ENCODE data around the gene KDM1B. TPM values are rescaled to one million over a fixed set of nuclear protein-coding genes. Genes with fewer than 3 reads are reported as not detected.

KDM1B gene
- total RNA-seq, 1 donor from 2014 or later, result 16.9 TPM

DNA sequence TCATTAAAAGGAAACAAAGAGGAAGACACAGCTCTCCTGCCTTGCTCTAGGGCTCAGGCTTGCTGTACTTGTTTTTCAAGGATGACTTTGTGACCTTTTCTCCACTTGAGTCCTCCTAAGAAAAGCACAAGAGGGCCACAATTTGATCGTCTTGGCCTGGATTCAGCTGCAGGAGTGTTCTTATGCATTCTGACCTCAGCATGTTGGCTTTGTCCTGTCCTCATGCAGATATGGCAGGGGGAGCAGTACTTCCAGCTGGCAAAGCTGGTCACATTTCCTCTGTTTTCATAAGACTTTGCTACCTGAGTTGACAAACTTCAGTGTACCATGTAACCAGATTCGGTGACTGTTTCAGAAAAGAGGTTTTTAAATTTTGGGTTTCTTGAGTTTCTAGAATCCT is 30.8 kb downstream of the KDM1B start:
- Histone ChIP-seq H3K9me3 (ENCODE audit: low read depth) (no peaks in the 10 kb centered on the region), H3K27me3 (no peaks in the 10 kb centered on the region), H3F3A (ENCODE audit: low read depth) (peaks cover 18% of the 10 kb centered on the region), H2AFZ (replicated peaks) (no peak overlapping the region), H3K27ac (peak overlapping the region; percentile 43), H3K4me1 (peaks cover 19% of the 10 kb centered on the region), H3K4me3 (no peak overlapping the region), H3K36me3 (no peaks in the 10 kb centered on the region), H3K4me2 (peak overlapping the region; percentile 38), H4K20me1 (ENCODE audit: low read depth) (no peaks in the 10 kb centered on the region), H3K79me2 (ENCODE audit: low read depth) (no peaks in the 10 kb centered on the region), H3K9ac (no peak overlapping the region)
- Mint-ChIP-seq H3K36me3 (peaks cover 4% of the 10 kb centered on the region), H3K4me1 (peaks cover 31% of the 10 kb centered on the region), H3K4me3 (no peak overlapping the region), H3K27me3 (ENCODE audit: insufficient read depth, low read depth) (no peaks in the 10 kb centered on the region), H3K27ac (peak overlapping the region; percentile 88), H3K9me3 (no peaks in the 10 kb centered on the region)
- peak; percentile 28 for DNase-seq (ENCODE audit: low spot score)
- TF ChIP-seq, protein P1, sequence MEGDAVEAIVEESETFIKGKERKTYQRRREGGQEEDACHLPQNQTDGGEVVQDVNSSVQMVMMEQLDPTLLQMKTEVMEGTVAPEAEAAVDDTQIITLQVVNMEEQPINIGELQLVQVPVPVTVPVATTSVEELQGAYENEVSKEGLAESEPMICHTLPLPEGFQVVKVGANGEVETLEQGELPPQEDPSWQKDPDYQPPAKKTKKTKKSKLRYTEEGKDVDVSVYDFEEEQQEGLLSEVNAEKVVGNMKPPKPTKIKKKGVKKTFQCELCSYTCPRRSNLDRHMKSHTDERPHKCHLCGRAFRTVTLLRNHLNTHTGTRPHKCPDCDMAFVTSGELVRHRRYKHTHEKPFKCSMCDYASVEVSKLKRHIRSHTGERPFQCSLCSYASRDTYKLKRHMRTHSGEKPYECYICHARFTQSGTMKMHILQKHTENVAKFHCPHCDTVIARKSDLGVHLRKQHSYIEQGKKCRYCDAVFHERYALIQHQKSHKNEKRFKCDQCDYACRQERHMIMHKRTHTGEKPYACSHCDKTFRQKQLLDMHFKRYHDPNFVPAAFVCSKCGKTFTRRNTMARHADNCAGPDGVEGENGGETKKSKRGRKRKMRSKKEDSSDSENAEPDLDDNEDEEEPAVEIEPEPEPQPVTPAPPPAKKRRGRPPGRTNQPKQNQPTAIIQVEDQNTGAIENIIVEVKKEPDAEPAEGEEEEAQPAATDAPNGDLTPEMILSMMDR (IDR thresholded peaks at IDR 0.05), result no peak
- TF ChIP-seq EZH2 (IDR thresholded peaks at IDR 0.05) (no peak), EZH2phosphoT487 (IDR thresholded peaks at IDR 0.05) (no peak)

DNA sequence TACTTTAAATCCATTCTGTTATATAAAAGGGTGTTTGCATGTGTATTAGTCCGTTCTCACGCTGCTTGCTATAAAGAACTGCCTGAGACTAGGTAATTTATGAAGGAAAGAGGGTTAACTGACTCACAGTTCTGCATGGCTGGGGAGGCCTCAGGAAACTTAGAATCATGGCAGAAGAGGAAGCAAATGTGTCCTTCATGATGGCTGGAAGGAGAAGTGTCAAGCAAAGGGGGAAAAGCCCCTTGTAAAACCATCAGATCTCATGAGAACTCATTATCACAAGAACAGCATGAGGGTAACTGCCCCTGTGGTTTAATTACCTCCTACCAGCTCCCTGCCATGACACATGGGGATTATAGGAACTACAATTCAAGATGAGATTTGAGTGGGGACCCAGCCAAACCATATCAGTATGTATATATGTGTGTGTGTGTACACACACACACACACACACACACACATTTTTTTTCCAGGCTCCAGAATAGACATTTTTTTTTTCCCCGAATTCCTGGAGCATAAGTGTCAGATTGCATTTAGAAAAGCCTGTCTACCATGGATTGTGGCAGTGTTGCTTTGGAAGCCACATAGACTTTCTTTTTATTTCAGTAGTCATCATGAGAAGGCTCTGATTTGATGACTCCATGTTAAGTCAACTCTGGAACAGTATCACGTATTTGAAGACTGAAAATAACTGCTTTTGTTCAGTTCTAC is 31.5 kb downstream of the KDM1B start:
- peaks cover 19% of the 10 kb centered on the region for H3K4me1 ChIP-seq
- no peaks in the 10 kb centered on the region for H3K36me3 ChIP-seq
- no peak overlapping the region for H3K4me2 ChIP-seq
- TF ChIP-seq EZH2phosphoT487 (IDR thresholded peaks at IDR 0.05) (no peak), EZH2 (IDR thresholded peaks at IDR 0.05) (no peak)
- TF ChIP-seq, protein P1 (IDR thresholded peaks at IDR 0.05), result no peak
- H3K27ac Mint-ChIP-seq, result peak overlapping the region; percentile 88
- H3K27ac ChIP-seq, result peak overlapping the region; percentile 0
- DNase-seq (ENCODE audit: low spot score), result peak; percentile 5
- no peaks in the 10 kb centered on the region for H3K79me2 ChIP-seq (ENCODE audit: low read depth)
- no peak overlapping the region for H3K4me3 Mint-ChIP-seq
- H3K9me3 Mint-ChIP-seq, result no peaks in the 10 kb centered on the region
- no peaks in the 10 kb centered on the region for H3K27me3 Mint-ChIP-seq (ENCODE audit: insufficient read depth, low read depth)
- peaks cover 4% of the 10 kb centered on the region for H3K36me3 Mint-ChIP-seq
- H3K4me1 Mint-ChIP-seq, result peaks cover 31% of the 10 kb centered on the region
- no peaks in the 10 kb centered on the region for H3K9me3 ChIP-seq (ENCODE audit: low read depth)
- no peak overlapping the region for H3K9ac ChIP-seq
- no peaks in the 10 kb centered on the region for H3K27me3 ChIP-seq
- H2AFZ ChIP-seq (replicated peaks), result no peak overlapping the region
- no peaks in the 10 kb centered on the region for H4K20me1 ChIP-seq (ENCODE audit: low read depth)
- peaks cover 18% of the 10 kb centered on the region for H3F3A ChIP-seq (ENCODE audit: low read depth)
- no peak overlapping the region for H3K4me3 ChIP-seq

- peaks cover 4% of the 10 kb centered on the region for H3K36me3 Mint-ChIP-seq
- DNase-seq (ENCODE audit: low spot score), result no peak
- no peak overlapping the region for H3K27ac ChIP-seq
- no peaks in the 10 kb centered on the region for H3K9me3 Mint-ChIP-seq
- no peak overlapping the region for H3K4me2 ChIP-seq
- no peaks in the 10 kb centered on the region for H3K9me3 ChIP-seq (ENCODE audit: low read depth)
- H3K4me3 Mint-ChIP-seq, result no peak overlapping the region
- H3K27me3 Mint-ChIP-seq (ENCODE audit: insufficient read depth, low read depth), result no peaks in the 10 kb centered on the region
- no peaks in the 10 kb centered on the region for H3K27me3 ChIP-seq
- TF ChIP-seq EZH2phosphoT487 (IDR thresholded peaks at IDR 0.05) (no peak), EZH2 (IDR thresholded peaks at IDR 0.05) (no peak)
- TF ChIP-seq, protein P1 (IDR thresholded peaks at IDR 0.05), result no peak
- H3K36me3 ChIP-seq, result no peaks in the 10 kb centered on the region
- H2AFZ ChIP-seq (replicated peaks), result no peak overlapping the region
- H3K27ac Mint-ChIP-seq, result no peak overlapping the region
- H3K4me1 Mint-ChIP-seq, result peaks cover 31% of the 10 kb centered on the region
- H3K4me1 ChIP-seq, result peaks cover 19% of the 10 kb centered on the region
- H4K20me1 ChIP-seq (ENCODE audit: low read depth), result no peaks in the 10 kb centered on the region
- H3F3A ChIP-seq (ENCODE audit: low read depth), result peaks cover 18% of the 10 kb centered on the region
- H3K4me3 ChIP-seq, result no peak overlapping the region
- H3K79me2 ChIP-seq (ENCODE audit: low read depth), result no peaks in the 10 kb centered on the region
- H3K9ac ChIP-seq, result no peak overlapping the region
These were observed 32.5 kb downstream of the KDM1B start for GRCh38 chr6:18187701-18188100.

Measured in neural progenitor cell (in vitro differentiated cells).